Measurements from ENCODE around the gene DCTD. TPM values are rescaled to one million over a fixed set of nuclear protein-coding genes. Genes with fewer than 3 reads are reported as not detected.

DCTD gene
- total and polyA plus RNA-seq, 2 of the 13 experiments (the other 11 are each of a cell fraction or from before 2014, with no cell fraction given) = 85.1 to 95.3 TPM

GRCh38 chr4:182917182-182918043 is at the start of gene DCTD (continued):
- peak; percentile 73; the same call in 1 of the 2 replicates for TF ChIP-seq CCDC6 (CRISPR knock-in tag; IDR thresholded peaks at IDR 0.05)
- TF ChIP-seq ISL2 (CRISPR knock-in tag; IDR thresholded peaks at IDR 0.05) = peak; percentile 25; the same call in 1 of the 2 replicates
- no peak for TF ChIP-seq ZNF839 (CRISPR knock-in tag; IDR thresholded peaks at IDR 0.05; ENCODE audit: borderline replicate concordance)
- TF ChIP-seq UBTF (CRISPR knock-in tag; IDR thresholded peaks at IDR 0.05) = peak; percentile 82
- 0 out of 2 replicates have a peak, but pooled peaks have one; percentile 55 for TF ChIP-seq PRDM15 (CRISPR knock-in tag; IDR thresholded peaks at IDR 0.05)
- no peak for TF ChIP-seq ZNF251 (CRISPR knock-in tag; IDR thresholded peaks at IDR 0.05)
- TF ChIP-seq HNF1A (IDR thresholded peaks at IDR 0.05; ENCODE audit: low read depth) = no peak
- TF ChIP-seq HNF1A (CRISPR knock-in tag; IDR thresholded peaks at IDR 0.05; ENCODE audit: borderline replicate concordance) = no peak
- no peak for TF ChIP-seq TGIF2 (CRISPR knock-in tag; IDR thresholded peaks at IDR 0.05)
- TF ChIP-seq SALL1 (CRISPR knock-in tag; IDR thresholded peaks at IDR 0.05) = peak; percentile 69
- 0 out of 2 replicates have a peak, but pooled peaks have one; percentile 36 for TF ChIP-seq PRDM10 (CRISPR knock-in tag; IDR thresholded peaks at IDR 0.05; ENCODE audit: low read depth)
- peak; percentile 9 for TF ChIP-seq DBP (CRISPR knock-in tag; IDR thresholded peaks at IDR 0.05; ENCODE audit: not compliant biosample characterization)

Data from HepG2 (cell line).